CD8-positive, alpha-beta memory T cell (primary cell): Measurements from ENCODE around the gene PTBP1. TPM values are rescaled to one million over a fixed set of nuclear protein-coding genes. Genes with fewer than 3 reads are reported as not detected.

Source experiments
- CTCF ChIA-PET: fragments of 350-600 bp; sonication (Branson Sonifier 250); formaldehyde crosslinking; loops from one replicate; lab custom pipeline; 2021; ENCODE audit warnings: antibody characterized with exemption; lab: Charles Lee
- POLR2A ChIA-PET: fragments of 350-600 bp; sonication (Branson Sonifier 250); formaldehyde crosslinking; loops from one replicate; lab custom pipeline; 2021; ENCODE audit warnings: antibody characterized with exemption; lab: Charles Lee
- DNase-seq, 5 donors: peaks; one replicate each; pipeline versions ENCODE4 v3.0.0 to v3.0.0-alpha.2; 2020 to 2022; ENCODE audit warnings: mixed read lengths in 1 of 5
- H3K27ac ChIP-seq: one replicate; pipeline ENCODE4 v1.7.0; 2013; ENCODE audit warnings: low read depth, mild to moderate bottlenecking, low read length, moderate library complexity
- H3K27me3 ChIP-seq: 2 replicates; pipeline ENCODE4 v1.7.0; 2013; ENCODE audit warnings: low read length, mild to moderate bottlenecking; ENCODE audit not compliant: insufficient read depth, poor library complexity, severe bottlenecking
- H3K36me3 ChIP-seq: 2 replicates; pipeline ENCODE4 v1.7.0; 2013; ENCODE audit warnings: mild to moderate bottlenecking, low read length, moderate library complexity; ENCODE audit not compliant: insufficient read depth
- H3K4me1 ChIP-seq: 2 replicates; pipeline ENCODE4 v1.7.0; 2013; ENCODE audit warnings: mild to moderate bottlenecking, low read length, moderate library complexity; ENCODE audit not compliant: insufficient read depth
- H3K4me3 ChIP-seq: 2 replicates; pipeline ENCODE4 v1.7.0; 2013; ENCODE audit warnings: mild to moderate bottlenecking, low read length
- H3K9me3 ChIP-seq: 2 replicates; pipeline ENCODE4 v1.7.0; 2013; ENCODE audit warnings: mild to moderate bottlenecking, low read length
- H3K27ac Mint-ChIP-seq, 8 donors: one replicate each; pipeline ENCODE4 v1.8.0; 2020 to 2021; ENCODE audit warnings: mixed read lengths in 8 of 8, mild to moderate bottlenecking in 6 of 8, inconsistent platforms in 3 of 8, moderate library complexity in 3 of 8
- H3K27me3 Mint-ChIP-seq, 2 donors: one replicate each; pipeline ENCODE4 v1.8.0; 2020 to 2021; ENCODE audit warnings: mixed read lengths in 2 of 2, mild to moderate bottlenecking in 1 of 2, moderate library complexity in 1 of 2
- H3K36me3 Mint-ChIP-seq, 3 donors: one replicate each; pipeline ENCODE4 v1.8.0; 2020 to 2021; ENCODE audit warnings: mixed read lengths in 3 of 3, inconsistent platforms in 1 of 3, mild to moderate bottlenecking in 1 of 3
- H3K4me1 Mint-ChIP-seq, 3 donors: one replicate each; pipeline ENCODE4 v1.8.0; 2020 to 2021; ENCODE audit warnings: mixed read lengths in 3 of 3, inconsistent platforms in 1 of 3, mild to moderate bottlenecking in 1 of 3
- H3K4me3 Mint-ChIP-seq, 7 donors: one replicate each; pipeline ENCODE4 v1.8.0; 2020 to 2021; ENCODE audit warnings: mixed read lengths in 7 of 7, mild to moderate bottlenecking in 6 of 7, moderate library complexity in 4 of 7, inconsistent platforms in 2 of 7
- H3K9me3 Mint-ChIP-seq, 5 donors: one replicate each; pipeline ENCODE4 v1.8.0; 2020 to 2022; ENCODE audit warnings: mixed read lengths in 5 of 5, mild to moderate bottlenecking in 3 of 5, moderate library complexity in 2 of 5, inconsistent platforms in 1 of 5
- polyA plus RNA-seq: library from polyadenylated mRNA; unstranded; fragments of 300-500 nt; fragmentation: Illumina TruSeq; gene quantifications from one replicate; pipeline ENCODE4 v1.2.3, GENCODE V29; 2021
- total RNA-seq, 2 experiments: library from RNA; stranded (reverse); gene quantifications; one replicate each; pipeline ENCODE4 v1.2.3, GENCODE V29; 2021

The PTBP1 gene
- total and polyA plus RNA-seq, 3 experiments from 2014 or later = 177 to 978 (median 969) TPM

- peaks cover 39% of the 10 kb centered on the region for H3K36me3 ChIP-seq
- Mint-ChIP-seq H3K9me3 (no peaks in the 10 kb centered on the region), H3K27ac (peak overlapping the region; percentile 46 to 95 (median 76)), H3K27me3 (peaks cover 0 to 4% of the 10 kb centered on the region in 2 donors), H3K4me3 (peak overlapping the region; percentile 49 to 77 (median 72)), H3K36me3 (peaks cover 0 to 55% (median 1%) of the 10 kb centered on the region in 3 donors), H3K4me1 (peaks cover 51 to 59% (median 52%) of the 10 kb centered on the region in 3 donors)
- DNase-seq = peak in 1 of 5 donors; percentile 32
- H3K4me1 ChIP-seq = peaks cover 57% of the 10 kb centered on the region
- H3K9me3 ChIP-seq = no peaks in the 10 kb centered on the region
- H3K27ac ChIP-seq = no peak overlapping the region
- H3K4me3 ChIP-seq = peak overlapping the region; percentile 5
- POLR2A ChIA-PET = interaction anchor here (0.6 kb wide), 2 partner anchors 63 to 92 kb away, joined by 3 to 5 read pairs; partner anchors contain the start of genes MED16 and RNU6-9
- no peaks in the 10 kb centered on the region for H3K27me3 ChIP-seq
- CTCF ChIA-PET = interaction anchor here (0.8 to 0.9 kb wide), 2 partner anchors 30 to 62 kb away, joined by 3 read pairs; no protein-coding TSS in a partner anchor
These were observed 4.0 kb downstream of the PTBP1 start for GRCh38 chr19:801030-801860.

- Histone ChIP-seq H3K36me3 (peaks cover 45% of the 10 kb centered on the region), H3K4me3 (peak overlapping the region; percentile 5), H3K27me3 (no peaks in the 10 kb centered on the region), H3K27ac (no peak overlapping the region), H3K4me1 (peaks cover 54% of the 10 kb centered on the region), H3K9me3 (no peaks in the 10 kb centered on the region)
- ChIA-PET POLR2A (interaction anchor here (0.6 kb wide), 1 partner anchor 62 kb away, joined by 5 read pairs; no protein-coding TSS in a partner anchor), CTCF (interaction anchor here (0.9 kb wide), 1 partner anchor 31 kb away, joined by 3 read pairs; no protein-coding TSS in a partner anchor)
- Mint-ChIP-seq H3K4me3 (peak overlapping the region; percentile 41 to 77 (median 72)), H3K9me3 (no peaks in the 10 kb centered on the region), H3K27me3 (peaks cover 0 to 4% of the 10 kb centered on the region in 2 donors), H3K27ac (peak overlapping the region; percentile 35 to 90 (median 78)), H3K36me3 (peaks cover 0 to 60% (median 1%) of the 10 kb centered on the region in 3 donors), H3K4me1 (peaks cover 46 to 55% (median 47%) of the 10 kb centered on the region in 3 donors)
- no peak for DNase-seq
These were observed 4.7 kb downstream of the PTBP1 start for GRCh38 chr19:801861-802497.

GRCh38 chr19:802498-803098 is 5.3 kb downstream of the PTBP1 start:
- Mint-ChIP-seq H3K27me3 (peaks cover 0 to 8% of the 10 kb centered on the region in 2 donors), H3K4me3 (peak overlapping the region; percentile 32 to 76 (median 69)), H3K9me3 (no peaks in the 10 kb centered on the region), H3K36me3 (peaks cover 4 to 66% (median 4%) of the 10 kb centered on the region in 3 donors), H3K27ac (peak overlapping the region in 6 of 8 donors; percentile 56 to 90 (median 84)), H3K4me1 (peaks cover 51 to 60% (median 51%) of the 10 kb centered on the region in 3 donors)
- no peak for DNase-seq
- Histone ChIP-seq H3K27ac (no peak overlapping the region), H3K4me1 (peaks cover 54% of the 10 kb centered on the region), H3K4me3 (no peak overlapping the region), H3K27me3 (no peaks in the 10 kb centered on the region), H3K36me3 (peaks cover 52% of the 10 kb centered on the region), H3K9me3 (no peaks in the 10 kb centered on the region)
- CTCF ChIA-PET = no interaction called here
- POLR2A ChIA-PET = no interaction called here

GRCh38 chr19:803099-803561 is 5.9 kb downstream of the PTBP1 start:
- H3K27me3 ChIP-seq = no peaks in the 10 kb centered on the region
- Mint-ChIP-seq H3K36me3 (peaks cover 6 to 72% (median 7%) of the 10 kb centered on the region in 3 donors), H3K4me3 (peak overlapping the region in 3 of 7 donors; percentile 15 to 52 (median 44)), H3K9me3 (no peaks in the 10 kb centered on the region), H3K4me1 (peaks cover 54 to 64% (median 54%) of the 10 kb centered on the region in 3 donors), H3K27ac (peak overlapping the region in 3 of 8 donors; percentile 29 to 90 (median 56)), H3K27me3 (peaks cover 0 to 12% of the 10 kb centered on the region in 2 donors)
- no peak overlapping the region for H3K4me3 ChIP-seq
- H3K4me1 ChIP-seq = peaks cover 54% of the 10 kb centered on the region
- no peak for DNase-seq
- ChIA-PET CTCF (no interaction called here), POLR2A (no interaction called here)
- H3K27ac ChIP-seq = no peak overlapping the region
- no peaks in the 10 kb centered on the region for H3K9me3 ChIP-seq
- H3K36me3 ChIP-seq = peaks cover 57% of the 10 kb centered on the region

DNA sequence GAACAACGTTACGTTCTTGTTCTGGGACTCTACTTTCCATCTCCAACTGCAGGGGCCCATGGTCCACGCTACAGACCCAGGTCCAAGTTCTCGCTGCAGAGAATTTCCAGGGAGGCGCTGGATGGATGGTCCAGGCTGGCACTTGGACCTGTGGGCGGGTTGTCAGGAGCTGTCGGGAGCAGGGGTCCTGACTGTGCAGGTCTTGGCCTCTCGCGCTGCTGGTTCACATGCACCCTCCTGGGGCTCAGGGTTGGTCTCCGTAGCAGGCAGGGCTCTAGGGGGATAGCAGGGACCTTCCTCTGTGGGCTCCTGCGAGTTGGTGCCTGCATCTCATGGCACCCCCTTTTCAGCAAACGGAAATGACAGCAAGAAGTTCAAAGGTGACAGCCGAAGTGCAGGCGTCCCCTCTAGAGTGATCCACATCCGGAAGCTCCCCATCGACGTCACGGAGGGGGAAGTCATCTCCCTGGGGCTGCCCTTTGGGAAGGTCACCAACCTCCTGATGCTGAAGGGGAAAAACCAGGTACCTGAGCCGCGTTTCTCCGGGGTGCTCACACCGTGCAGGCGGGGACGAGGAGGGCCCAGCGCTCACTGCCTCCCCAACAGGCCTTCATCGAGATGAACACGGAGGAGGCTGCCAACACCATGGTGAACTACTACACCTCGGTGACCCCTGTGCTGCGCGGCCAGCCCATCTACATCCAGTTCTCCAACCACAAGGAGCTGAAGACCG is 6.6 kb downstream of the PTBP1 start:
- peaks cover 57% of the 10 kb centered on the region for H3K36me3 ChIP-seq
- no peaks in the 10 kb centered on the region for H3K27me3 ChIP-seq
- CTCF ChIA-PET = no interaction called here
- Mint-ChIP-seq H3K9me3 (no peaks in the 10 kb centered on the region), H3K36me3 (peaks cover 6 to 71% (median 7%) of the 10 kb centered on the region in 3 donors), H3K4me1 (peaks cover 53 to 62% (median 54%) of the 10 kb centered on the region in 3 donors), H3K27ac (peak overlapping the region in 4 of 8 donors; percentile 9 to 56 (median 30)), H3K4me3 (peak overlapping the region in 2 of 7 donors; percentile 51 to 52), H3K27me3 (peaks cover 0 to 10% of the 10 kb centered on the region in 2 donors)
- no peaks in the 10 kb centered on the region for H3K9me3 ChIP-seq
- no peak for DNase-seq
- H3K4me1 ChIP-seq = peaks cover 50% of the 10 kb centered on the region
- no peak overlapping the region for H3K27ac ChIP-seq
- POLR2A ChIA-PET = no interaction called here
- H3K4me3 ChIP-seq = no peak overlapping the region

DNA sequence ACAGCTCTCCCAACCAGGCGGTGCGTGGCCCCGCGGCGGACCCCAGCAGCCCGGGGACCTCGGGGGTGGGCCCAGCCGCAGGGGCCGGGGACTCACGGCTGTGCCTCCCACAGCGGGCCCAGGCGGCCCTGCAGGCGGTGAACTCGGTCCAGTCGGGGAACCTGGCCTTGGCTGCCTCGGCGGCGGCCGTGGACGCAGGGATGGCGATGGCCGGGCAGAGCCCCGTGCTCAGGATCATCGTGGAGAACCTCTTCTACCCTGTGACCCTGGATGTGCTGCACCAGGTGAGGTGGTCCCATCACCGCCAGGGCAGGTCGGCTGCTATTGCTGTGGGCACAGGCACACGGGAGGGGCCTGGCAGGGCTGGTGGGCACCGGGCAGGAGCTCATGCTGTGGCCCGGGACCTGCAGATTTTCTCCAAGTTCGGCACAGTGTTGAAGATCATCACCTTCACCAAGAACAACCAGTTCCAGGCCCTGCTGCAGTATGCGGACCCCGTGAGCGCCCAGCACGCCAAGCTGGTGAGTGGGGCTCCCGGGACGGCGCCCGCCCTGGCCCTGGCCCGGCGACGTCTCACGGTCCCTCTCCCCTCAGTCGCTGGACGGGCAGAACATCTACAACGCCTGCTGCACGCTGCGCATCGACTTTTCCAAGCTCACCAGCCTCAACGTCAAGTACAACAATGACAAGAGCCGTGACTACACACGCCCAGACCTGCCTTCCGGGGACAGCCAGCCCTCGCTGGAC is 7.3 kb downstream of the PTBP1 start:
- no peak for DNase-seq
- POLR2A ChIA-PET = no interaction called here
- H3K27ac ChIP-seq = no peak overlapping the region

More for the DNA sequence above, 7.3 kb downstream of the PTBP1 start:
- no peak overlapping the region for H3K4me3 ChIP-seq
- H3K36me3 Mint-ChIP-seq = peaks cover 6 to 71% (median 7%) of the 10 kb centered on the region in 3 donors
- H3K36me3 ChIP-seq = peaks cover 59% of the 10 kb centered on the region
- no peaks in the 10 kb centered on the region for H3K27me3 ChIP-seq
- peak overlapping the region in 1 of 7 donors; percentile 62 for H3K4me3 Mint-ChIP-seq
- CTCF ChIA-PET = no interaction called here
- H3K27me3 Mint-ChIP-seq = peaks cover 0 to 8% of the 10 kb centered on the region in 2 donors
- no peaks in the 10 kb centered on the region for H3K9me3 Mint-ChIP-seq
- H3K27ac Mint-ChIP-seq = no peak overlapping the region
- H3K4me1 ChIP-seq = peaks cover 42% of the 10 kb centered on the region
- H3K4me1 Mint-ChIP-seq = peaks cover 46 to 55% (median 48%) of the 10 kb centered on the region in 3 donors
- no peaks in the 10 kb centered on the region for H3K9me3 ChIP-seq
